Mesenteric fat pad (tissue), 1 donor: Measurements from ENCODE around the gene THRAP3. TPM values are rescaled to one million over a fixed set of nuclear protein-coding genes. Genes with fewer than 3 reads are reported as not detected.

Experiments used
- DNase-seq: peaks from one replicate; pipeline ENCODE4 v3.0.0-alpha.2; 2020; ENCODE audit warnings: low spot score
- total RNA-seq: library from RNA; stranded (reverse); fragmentation: NEBNext Ultra II Directional; extraction: Animal tissue kit (Norgen Biotek cat#: 25700); gene quantifications from one replicate; pipeline ENCODE4 v1.2.1, GENCODE V29; 2021
- donor health status: DM: yes; HTN: yes; CAD: no.

The THRAP3 gene
- total RNA-seq, 1 donor from 2014 or later, result 94.3 TPM

DNA sequence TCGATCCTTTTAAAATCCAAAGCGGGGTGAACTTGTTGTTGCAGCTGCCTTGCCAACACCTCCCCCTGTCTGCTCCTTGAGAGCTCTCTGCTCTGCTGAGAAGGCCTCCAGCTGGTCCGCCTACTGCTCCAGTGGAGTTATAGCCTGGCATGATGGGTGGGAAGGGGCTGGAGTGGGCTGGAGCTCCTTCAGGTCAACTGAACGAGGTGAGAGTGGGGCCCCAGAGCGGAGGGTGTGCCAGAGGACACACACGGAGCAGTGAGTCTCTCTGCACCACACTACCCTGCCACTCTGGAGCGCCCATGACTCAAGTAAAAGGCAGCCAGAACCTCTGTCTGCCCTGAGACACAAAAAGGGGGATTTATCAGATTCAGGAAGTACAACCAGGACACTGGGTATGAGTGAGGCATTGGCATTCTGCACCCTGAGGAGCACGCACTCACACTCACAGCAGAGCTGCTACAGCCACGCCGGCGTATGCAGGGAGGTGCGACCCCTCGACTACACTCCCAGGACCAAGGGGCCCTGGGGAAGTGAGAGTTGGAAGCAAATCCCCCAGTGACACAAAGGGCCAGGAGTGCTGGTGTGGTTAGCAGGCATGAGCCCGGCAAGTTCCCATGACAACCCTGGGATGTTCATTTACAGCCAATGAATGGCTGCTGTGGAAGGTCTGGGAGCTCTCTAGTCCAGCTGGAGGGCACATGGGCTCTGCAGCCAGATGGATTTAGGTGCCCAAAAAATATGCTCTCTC, 127.2 kb downstream of the THRAP3 start:
- DNase-seq, result no peak

DNA sequence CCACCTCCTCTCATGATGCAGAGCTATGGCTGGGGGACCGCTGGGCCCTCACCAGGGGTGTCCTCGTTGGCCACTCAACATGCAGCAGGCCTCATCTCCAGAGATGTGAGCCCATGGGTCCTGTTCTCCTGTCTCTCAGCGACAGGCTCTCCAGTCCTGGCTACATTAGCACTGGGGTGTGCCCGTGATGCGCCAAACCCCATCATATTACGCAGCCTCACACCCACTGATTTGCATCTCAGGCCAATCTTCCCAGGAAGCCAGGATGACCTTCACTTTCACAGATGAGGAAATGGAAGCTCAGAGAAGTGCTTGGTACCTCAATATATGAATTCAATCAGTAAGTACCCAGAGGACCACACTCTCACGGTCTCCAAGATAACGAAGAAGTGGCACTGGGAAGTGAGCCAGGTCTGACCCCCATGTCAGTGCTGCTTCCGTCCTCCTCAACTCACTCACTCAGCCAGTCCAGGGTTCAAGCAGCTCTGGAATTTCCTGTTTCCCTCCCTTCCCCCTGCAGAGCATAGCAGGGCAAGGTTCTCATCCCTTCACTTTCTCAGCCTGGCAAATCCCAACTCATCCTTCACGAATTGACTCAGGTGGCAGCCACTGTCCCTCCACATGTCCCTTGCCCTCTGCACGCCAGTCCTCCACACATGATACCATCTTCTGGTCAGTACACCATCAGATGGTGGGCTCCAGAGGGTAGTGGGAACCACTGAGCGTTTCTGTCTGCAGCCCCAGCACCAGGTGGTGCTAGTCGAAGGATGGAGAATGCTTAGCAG, 128.1 kb downstream of the THRAP3 start:
- DNase-seq, result no peak

GRCh38 chr1:36352910-36353878, 129.0 kb downstream of the THRAP3 start:
- no peak for DNase-seq

DNA sequence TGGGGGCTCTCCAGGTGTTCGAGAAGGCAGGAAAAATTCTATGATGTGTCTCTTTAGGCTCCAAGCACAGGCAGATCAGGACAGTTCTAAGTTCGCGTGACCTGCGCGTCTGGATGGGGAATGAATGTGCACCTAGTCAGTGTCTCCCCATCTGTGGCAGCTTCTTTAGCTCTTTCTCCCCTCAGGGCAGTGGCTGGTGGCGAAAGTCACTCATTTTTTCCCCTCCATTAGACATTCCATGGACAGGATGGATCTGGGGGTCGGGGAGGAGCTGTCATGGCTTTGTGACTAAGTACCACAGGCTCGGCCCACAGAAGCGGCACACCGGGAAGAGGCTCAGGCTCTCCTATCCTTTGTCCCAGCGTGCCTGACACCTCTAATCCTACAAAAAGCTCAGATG, 130.2 kb downstream of the THRAP3 start:
- no peak for DNase-seq

Other genes starting within 250 kb of the THRAP3 start
- gene TEKT2, start 140.3 kb upstream of the THRAP3 start, total RNA-seq, result 0.35 TPM
- 21.8 TPM for gene ADPRS, start 135.6 kb upstream of the THRAP3 start, total RNA-seq
- 3.3 TPM for gene COL8A2, start 99.2 kb upstream of the THRAP3 start, total RNA-seq
- gene TRAPPC3, start 75.0 kb upstream of the THRAP3 start, total RNA-seq, result 68.3 TPM
- gene MAP7D1, start 68.3 kb upstream of the THRAP3 start, total RNA-seq, result 225 TPM
- gene SH3D21, start 81.9 kb downstream of the THRAP3 start, total RNA-seq, result 2.6 TPM
- gene EVA1B, start 99.2 kb downstream of the THRAP3 start, total RNA-seq, result 34.5 TPM
- 84.0 TPM for gene STK40, start 161.5 kb downstream of the THRAP3 start, total RNA-seq
- 50.1 TPM for gene LSM10, start 173.5 kb downstream of the THRAP3 start, total RNA-seq
- gene OSCP1, start 226.0 kb downstream of the THRAP3 start, total RNA-seq, result 7.0 TPM
- gene MRPS15, start 239.9 kb downstream of the THRAP3 start, total RNA-seq, result 83.4 TPM